ENCODE results near the gene IGLL5.

IGLL5 gene

GRCh38 chr22:22941831-22942510, 54.4 kb downstream of the IGLL5 start:
- Histone ChIP-seq H3K79me2 (ENCODE audit: control insufficient read depth, low read length) (peaks cover 26% of the 10 kb centered on the region), H3K27ac (ENCODE audit: low read depth, low read length) (peak overlapping the region; percentile 98), H3F3A (ENCODE audit: control insufficient read depth, insufficient read depth) (peaks cover 35% of the 10 kb centered on the region), H3K9me2 (replicated peaks; ENCODE audit: control insufficient read depth, low read length) (no peaks in the 10 kb centered on the region), H3K9me3 (ENCODE audit: control insufficient read depth, insufficient read depth, low read length) (no peaks in the 10 kb centered on the region), H3K36me3 (ENCODE audit: control insufficient read depth, low read length) (peaks cover 9% of the 10 kb centered on the region; the same call in 1 of the 2 replicates), H3K4me1 (ENCODE audit: control insufficient read depth, low read length) (peaks cover 100% of the 10 kb centered on the region), H3K4me3 (ENCODE audit: low read length) (peak overlapping the region; percentile 55), H3K27me3 (ENCODE audit: control insufficient read depth, low read length) (no peaks in the 10 kb centered on the region), H4K20me1 (ENCODE audit: control insufficient read depth, insufficient read depth, low read depth, low read length) (no peaks in the 10 kb centered on the region), H3K4me2 (ENCODE audit: low read length) (peak overlapping the region; percentile 66)
- no peak for TF ChIP-seq EZH2phosphoT487 (IDR thresholded peaks at IDR 0.05; ENCODE audit: borderline replicate concordance, low read length)
- no peak for TF ChIP-seq CTCF (IDR thresholded peaks at IDR 0.05; ENCODE audit: low read depth, low read length, poor library complexity, severe bottlenecking)

- Histone ChIP-seq H3F3A (ENCODE audit: control insufficient read depth, insufficient read depth) (peaks cover 35% of the 10 kb centered on the region), H3K27ac (ENCODE audit: low read depth, low read length) (peak overlapping the region; percentile 98), H3K79me2 (ENCODE audit: control insufficient read depth, low read length) (peaks cover 21% of the 10 kb centered on the region)
These were observed 55.1 kb downstream of the IGLL5 start for GRCh38 chr22:22942511-22943329.

GRCh38 chr22:22943521-22944267, 56.1 kb downstream of the IGLL5 start:
- H3K27ac ChIP-seq (ENCODE audit: low read depth, low read length): peak overlapping the region; percentile 98
- peaks cover 31% of the 10 kb centered on the region for H3F3A ChIP-seq (ENCODE audit: control insufficient read depth, insufficient read depth)

More at GRCh38 chr22:22942511-22943329, 55.1 kb downstream of the IGLL5 start:
- H3K4me3 ChIP-seq (ENCODE audit: low read length): peak overlapping the region; percentile 55
- no peaks in the 10 kb centered on the region for H3K27me3 ChIP-seq (ENCODE audit: control insufficient read depth, low read length)
- no peaks in the 10 kb centered on the region for H3K9me2 ChIP-seq (replicated peaks; ENCODE audit: control insufficient read depth, low read length)
- peak; percentile 98 for TF ChIP-seq CTCF (IDR thresholded peaks at IDR 0.05; ENCODE audit: low read depth, low read length, poor library complexity, severe bottlenecking)
- TF ChIP-seq EZH2phosphoT487 (IDR thresholded peaks at IDR 0.05; ENCODE audit: borderline replicate concordance, low read length): no peak
- H3K4me1 ChIP-seq (ENCODE audit: control insufficient read depth, low read length): peaks cover 100% of the 10 kb centered on the region
- H4K20me1 ChIP-seq (ENCODE audit: control insufficient read depth, insufficient read depth, low read depth, low read length): no peaks in the 10 kb centered on the region
- peak overlapping the region; percentile 66 for H3K4me2 ChIP-seq (ENCODE audit: low read length)
- peaks cover 9% of the 10 kb centered on the region; the same call in 1 of the 2 replicates for H3K36me3 ChIP-seq (ENCODE audit: control insufficient read depth, low read length)
- no peaks in the 10 kb centered on the region for H3K9me3 ChIP-seq (ENCODE audit: control insufficient read depth, insufficient read depth, low read length)

More at GRCh38 chr22:22943521-22944267, 56.1 kb downstream of the IGLL5 start:
- H3K4me2 ChIP-seq (ENCODE audit: low read length): peak overlapping the region; percentile 66
- no peaks in the 10 kb centered on the region for H4K20me1 ChIP-seq (ENCODE audit: control insufficient read depth, insufficient read depth, low read depth, low read length)
- H3K36me3 ChIP-seq (ENCODE audit: control insufficient read depth, low read length): peaks cover 7% of the 10 kb centered on the region; the same call in 1 of the 2 replicates
- H3K4me3 ChIP-seq (ENCODE audit: low read length): peak overlapping the region; percentile 55
- H3K79me2 ChIP-seq (ENCODE audit: control insufficient read depth, low read length): peaks cover 13% of the 10 kb centered on the region
- peaks cover 100% of the 10 kb centered on the region for H3K4me1 ChIP-seq (ENCODE audit: control insufficient read depth, low read length)
- H3K9me3 ChIP-seq (ENCODE audit: control insufficient read depth, insufficient read depth, low read length): no peaks in the 10 kb centered on the region
- H3K27me3 ChIP-seq (ENCODE audit: control insufficient read depth, low read length): no peaks in the 10 kb centered on the region
- peak; percentile 75 for TF ChIP-seq CTCF (IDR thresholded peaks at IDR 0.05; ENCODE audit: low read depth, low read length, poor library complexity, severe bottlenecking)
- no peak for TF ChIP-seq EZH2phosphoT487 (IDR thresholded peaks at IDR 0.05; ENCODE audit: borderline replicate concordance, low read length)
- no peaks in the 10 kb centered on the region for H3K9me2 ChIP-seq (replicated peaks; ENCODE audit: control insufficient read depth, low read length)

Data from DOHH2 (cell line).